Fibroblast of lung (primary cell): Measurements from ENCODE around the gene NAXD.

ENCODE experiments used
- CTCF ChIP-seq, 2 donors: IDR thresholded peaks in 1 of 2; conservative IDR thresholded peaks in 1 of 2; 1 replicate in 1 of 2; 2 replicates in 1 of 2; pipeline ENCODE4 v1.5.1; 2011 to 2012; ENCODE audit warnings: low read length in 2 of 2, control low read depth in 1 of 2, inconsistent platforms in 1 of 2, low read depth in 1 of 2, mild to moderate bottlenecking in 1 of 2
- EZH2 ChIP-seq: IDR thresholded peaks from 2 replicates; pipeline ENCODE4 v1.5.1; 2012; ENCODE audit warnings: low read length, control low read depth, mild to moderate bottlenecking; ENCODE audit errors: missing control alignments

GRCh38 chr13:110651726-110652230 is 36.4 kb downstream of the NAXD start:
- no peak for TF ChIP-seq EZH2
- no peak for TF ChIP-seq CTCF (conservative IDR thresholded peaks at IDR 0.05 in 1 of 2, IDR thresholded peaks at IDR 0.05 in 1 of 2; ENCODE audit: low read depth in 1 of 2, low read length in 2 of 2)
